ENCODE data around the gene TBL1XR1. TPM values are rescaled to one million over a fixed set of nuclear protein-coding genes. Genes with fewer than 3 reads are reported as not detected.
"Not testable (repeated sequence)": the region's sequence is repeated elsewhere in the genome, so short reads cannot be mapped to it uniquely, and the experiment has no call there.

The TBL1XR1 gene
- total RNA-seq, 1 experiment from 2014 or later: 180 TPM

- no peak for ATAC-seq
- Histone ChIP-seq H3K9ac (ENCODE audit: low read length) (no peak overlapping the region), H3K27me3 (ENCODE audit: insufficient read depth, low read length) (no peaks in the 10 kb centered on the region), H2AFZ (ENCODE audit: low read depth, low read length, poor library complexity, severe bottlenecking) (no peak overlapping the region), H3K4me2 (ENCODE audit: low read length) (no peak overlapping the region), H4K20me1 (ENCODE audit: insufficient read depth) (peaks cover 23% of the 10 kb centered on the region; the same call in 1 of the 2 replicates), H3K9me2 (ENCODE audit: insufficient read depth) (no peaks in the 10 kb centered on the region), H3K79me2 (ENCODE audit: insufficient read depth, low read length) (peaks cover 100% of the 10 kb centered on the region), H3K4me3 (replicated peaks in 1 of 2; ENCODE audit: low read depth in 1 of 2, low read length in 2 of 2) (no peak overlapping the region), H3K9me3 (ENCODE audit: control insufficient read depth in 1 of 2, insufficient read depth in 1 of 2, low read depth in 1 of 2, low read length in 2 of 2) (no peaks in the 10 kb centered on the region), H3K27ac (ENCODE audit: low read depth, low read length) (no peak overlapping the region), H3K4me1 (ENCODE audit: control insufficient read depth in 1 of 2, insufficient read depth in 2 of 2, low read length in 2 of 2) (peaks cover 0 to 11% of the 10 kb centered on the region in 2 experiments; a peak in 2 of 4 replicates), H3K36me3 (ENCODE audit: control insufficient read depth in 1 of 2, insufficient read depth in 2 of 2, low read length in 2 of 2) (no peaks in the 10 kb centered on the region)
- intact Hi-C loops (cut with micrococcal nuclease): no loop called here
- POLR2A ChIA-PET: interaction anchor here (0.7 kb wide), 1 partner anchor 967 kb away, joined by 3 read pairs; no protein-coding TSS in a partner anchor
- RAD21 ChIA-PET (ENCODE audit: low non-redundant PET in 1 of 2, low total read pairs in 2 of 2, uncharacterized antibody in 2 of 2, unreplicated experiment in 2 of 2): no interaction called here
- DNase-seq (ENCODE audit: low read depth, low spot score): no peak
- CTCF ChIA-PET: interaction anchor here (0.6 kb wide), 1 partner anchor 197 kb away, joined by 3 read pairs; no protein-coding TSS in a partner anchor
- BruUV-seq (replicated peaks): no TSS peak
- no peak for TF ChIP-seq ELF1 (IDR thresholded peaks at IDR 0.05; ENCODE audit: borderline replicate concordance, low read depth)
- no peak for TF ChIP-seq EGR1 (IDR thresholded peaks at IDR 0.05; ENCODE audit: low read depth)
- no peak for TF ChIP-seq TCF7L2 (IDR thresholded peaks at IDR 0.05; ENCODE audit: borderline replicate concordance, extremely low read depth, insufficient read depth, insufficient read length)
- TF ChIP-seq ZFX (IDR thresholded peaks at IDR 0.05): no peak
- no peak for TF ChIP-seq EZH2phosphoT487 (IDR thresholded peaks at IDR 0.05; ENCODE audit: borderline replicate concordance)
- no peak for TF ChIP-seq POLR2A (IDR thresholded peaks at IDR 0.05; ENCODE audit: borderline replicate concordance, extremely low read depth, insufficient read depth, insufficient read length)
- TF ChIP-seq JUND (IDR thresholded peaks at IDR 0.05): no peak
- no peak for TF ChIP-seq CBX3 (IDR thresholded peaks at IDR 0.05; ENCODE audit: low read depth)
Observed at GRCh38 chr3:177185035-177185574, 12.2 kb downstream of the TBL1XR1 start.

- H3K9me2 ChIP-seq (ENCODE audit: insufficient read depth); H3K4me2 ChIP-seq (ENCODE audit: low read length); ATAC-seq; RAD21 ChIA-PET (ENCODE audit: low non-redundant PET in 1 of 2, low total read pairs in 2 of 2, uncharacterized antibody in 2 of 2, unreplicated experiment in 2 of 2); H3K36me3 ChIP-seq (ENCODE audit: control insufficient read depth in 1 of 2, insufficient read depth in 2 of 2, low read length in 2 of 2); H3K9me3 ChIP-seq (ENCODE audit: control insufficient read depth in 1 of 2, insufficient read depth in 1 of 2, low read depth in 1 of 2, low read length in 2 of 2); BruUV-seq (replicated peaks); H3K27ac ChIP-seq (ENCODE audit: low read depth, low read length); H3K9ac ChIP-seq (ENCODE audit: low read length); H3K4me3 ChIP-seq (replicated peaks in 1 of 2; ENCODE audit: low read depth in 1 of 2, low read length in 2 of 2); H3K27me3 ChIP-seq (ENCODE audit: insufficient read depth, low read length); DNase-seq (ENCODE audit: low read depth, low spot score); intact Hi-C loops (cut with micrococcal nuclease); H2AFZ ChIP-seq (ENCODE audit: low read depth, low read length, poor library complexity, severe bottlenecking): not testable (repeated sequence)
- ChIA-PET CTCF (interaction anchor here (0.6 kb wide), 1 partner anchor 197 kb away, joined by 3 read pairs; no protein-coding TSS in a partner anchor), POLR2A (interaction anchor here (0.7 kb wide), 1 partner anchor 968 kb away, joined by 3 read pairs; no protein-coding TSS in a partner anchor)
- Histone ChIP-seq H3K4me1 (ENCODE audit: control insufficient read depth in 1 of 2, insufficient read depth in 2 of 2, low read length in 2 of 2) (peaks cover 0 to 14% of the 10 kb centered on the region in 2 experiments; a peak in 2 of 4 replicates), H4K20me1 (ENCODE audit: insufficient read depth) (peaks cover 26% of the 10 kb centered on the region; the same call in 1 of the 2 replicates), H3K79me2 (ENCODE audit: insufficient read depth, low read length) (peaks cover 100% of the 10 kb centered on the region)
Observed at GRCh38 chr3:177184602-177185001, 12.7 kb downstream of the TBL1XR1 start.

Data from HCT116 (cell line).